Breast epithelium (tissue), 4 donors: ENCODE results near the gene LDLR. TPM values are rescaled to one million over a fixed set of nuclear protein-coding genes. Genes with fewer than 3 reads are reported as not detected.
A peak's percentile ranks its signal among the peaks of the same experiment; 100 is the strongest.
"Not testable (repeated sequence)": the region's sequence is repeated elsewhere in the genome, so short reads cannot be mapped to it uniquely, and the experiment has no call there.

Source experiments
- DNase-seq, 2 donors: peaks; one replicate each; pipeline ENCODE4 v3.0.0-alpha.2; 2019; ENCODE audit warnings: low spot score in 2 of 2
- H3K27ac ChIP-seq, 2 donors: fragments of 200-600 bp; sonication (generic) in 1 of 2; one replicate each; pipeline ENCODE4 v1.5.1; 2016 to 2019; ENCODE audit warnings: mild to moderate bottlenecking in 1 of 2
- H3K27me3 ChIP-seq, 2 donors: fragments of 200-600 bp; sonication (generic) in 1 of 2; one replicate each; pipeline versions ENCODE4 v1.5.1 to v1.6.0; 2017 to 2019; ENCODE audit warnings: control low read depth in 1 of 2, mild to moderate bottlenecking in 1 of 2
- H3K36me3 ChIP-seq: fragments of 200-600 bp; one replicate; pipeline ENCODE4 v1.5.1; 2019
- H3K4me1 ChIP-seq, 2 donors: fragments of 200-600 bp; sonication (generic); one replicate each; pipeline ENCODE4 v1.5.1; 2016 to 2019; ENCODE audit warnings: control low read depth in 1 of 2
- H3K4me3 ChIP-seq, 3 donors: fragments of 200-600 bp; sonication (generic); 1 replicate in 2 of 3; 2 replicates in 1 of 3; pipeline ENCODE4 v1.5.1; 2016 to 2019; ENCODE audit warnings: mild to moderate bottlenecking in 3 of 3, moderate library complexity in 2 of 3
- H3K9me3 ChIP-seq, 2 donors: fragments of 200-600 bp; sonication (generic) in 1 of 2; one replicate each; pipeline ENCODE4 v1.5.1; 2016 to 2019; ENCODE audit warnings: control low read depth in 1 of 2
- POLR2A ChIP-seq: fragments of 450-650 bp; IDR thresholded peaks from one replicate; pipeline ENCODE4 v1.6.1; 2016; ENCODE audit warnings: antibody characterized with exemption, mild to moderate bottlenecking, moderate library complexity
- POLR2AphosphoS5 ChIP-seq, 3 donors: sonication (generic); formaldehyde crosslinking; IDR thresholded peaks; one replicate each; pipeline ENCODE4 v1.6.1; 2017; ENCODE audit warnings: antibody characterized with exemption in 3 of 3
- intact Hi-C: fragments of 100-400 bp; cut with DNase I; formaldehyde crosslinking; loops from one replicate; pipeline ENCODE4 v1.15.1; 2023; ENCODE audit warnings: low total_unique reads
- total RNA-seq, 3 donors: library from RNA; depleted of rRNA; stranded (reverse); fragments of >200 nt; gene quantifications; one replicate each; pipeline ENCODE4 v1.1.0, GENCODE V29; 2016
- TF ChIP-seq, protein P1 (sequence below), 3 donors: fragments of 450-650 bp; IDR thresholded peaks; one replicate each; pipeline ENCODE4 v1.5.1; 2016 to 2017; ENCODE audit warnings: antibody characterized with exemption in 3 of 3, mild to moderate bottlenecking in 3 of 3, moderate library complexity in 3 of 3

LDLR gene
- total RNA-seq, 3 donors from 2014 or later, result 12.6 to 47.4 (median 45.6) TPM

DNA sequence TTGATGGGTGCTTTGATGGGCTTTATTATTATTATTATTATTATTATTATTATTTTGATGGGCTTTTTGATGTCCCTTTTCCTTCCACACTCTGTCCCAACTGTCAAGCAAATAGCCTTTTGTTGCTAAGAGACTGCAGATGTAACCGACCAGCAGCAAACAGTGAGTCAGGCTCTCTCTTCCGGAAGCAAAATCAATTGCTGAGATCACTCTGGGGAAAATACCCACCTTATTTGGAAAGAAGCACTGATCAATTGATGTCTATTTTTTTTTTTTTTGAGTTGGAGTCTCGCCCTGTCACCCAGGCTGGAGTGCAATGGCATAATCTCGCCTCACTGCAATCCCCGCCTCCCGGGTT lies 2.9 kb downstream of the LDLR start:
- Histone ChIP-seq H3K27me3 (no peaks in the 10 kb centered on the region), H3K36me3 (no peaks in the 10 kb centered on the region), H3K9me3 (no peaks in the 10 kb centered on the region), H3K4me1 (peaks cover 0 to 9% of the 10 kb centered on the region in 2 donors), H3K27ac (peak overlapping the region; percentile 98 to 99), H3K4me3 (peak overlapping the region in 2 of 3 donors; percentile 62 to 81)
- DNase-seq, result no peak
- no peak for TF ChIP-seq POLR2A
- TF ChIP-seq POLR2AphosphoS5 (IDR thresholded peaks at IDR 0.05), result no peak
- TF ChIP-seq, protein P1, sequence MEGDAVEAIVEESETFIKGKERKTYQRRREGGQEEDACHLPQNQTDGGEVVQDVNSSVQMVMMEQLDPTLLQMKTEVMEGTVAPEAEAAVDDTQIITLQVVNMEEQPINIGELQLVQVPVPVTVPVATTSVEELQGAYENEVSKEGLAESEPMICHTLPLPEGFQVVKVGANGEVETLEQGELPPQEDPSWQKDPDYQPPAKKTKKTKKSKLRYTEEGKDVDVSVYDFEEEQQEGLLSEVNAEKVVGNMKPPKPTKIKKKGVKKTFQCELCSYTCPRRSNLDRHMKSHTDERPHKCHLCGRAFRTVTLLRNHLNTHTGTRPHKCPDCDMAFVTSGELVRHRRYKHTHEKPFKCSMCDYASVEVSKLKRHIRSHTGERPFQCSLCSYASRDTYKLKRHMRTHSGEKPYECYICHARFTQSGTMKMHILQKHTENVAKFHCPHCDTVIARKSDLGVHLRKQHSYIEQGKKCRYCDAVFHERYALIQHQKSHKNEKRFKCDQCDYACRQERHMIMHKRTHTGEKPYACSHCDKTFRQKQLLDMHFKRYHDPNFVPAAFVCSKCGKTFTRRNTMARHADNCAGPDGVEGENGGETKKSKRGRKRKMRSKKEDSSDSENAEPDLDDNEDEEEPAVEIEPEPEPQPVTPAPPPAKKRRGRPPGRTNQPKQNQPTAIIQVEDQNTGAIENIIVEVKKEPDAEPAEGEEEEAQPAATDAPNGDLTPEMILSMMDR (IDR thresholded peaks at IDR 0.05), result no peak
- intact Hi-C loops, result no loop called here

DNA sequence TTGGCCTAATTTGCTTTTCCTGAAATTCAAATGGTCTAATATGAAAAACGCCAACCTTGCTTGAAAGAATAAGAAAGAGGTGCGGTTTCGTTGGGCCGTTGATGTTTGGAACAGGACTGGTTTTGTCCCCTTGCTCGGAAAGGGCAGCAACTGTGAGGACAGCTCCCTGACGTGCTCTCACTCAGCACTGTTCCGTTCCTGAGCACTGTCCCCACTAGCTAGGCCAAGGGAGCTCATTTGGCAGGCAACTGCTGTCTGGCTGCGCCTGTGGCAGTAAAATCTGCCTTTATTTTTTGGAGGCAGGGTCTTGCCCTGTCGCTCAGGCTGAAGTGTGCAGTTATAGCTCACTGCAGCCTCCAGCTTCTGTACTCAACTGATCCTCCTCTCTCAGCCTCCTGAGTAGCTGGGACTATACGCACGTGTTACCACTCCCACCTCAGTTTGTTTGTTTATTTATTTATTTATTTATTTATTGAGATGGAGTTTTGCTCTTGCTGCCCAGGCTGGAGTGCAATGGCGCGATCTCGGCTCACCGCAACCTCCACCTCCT lies 4.5 kb downstream of the LDLR start:
- peaks cover 0 to 4% of the 10 kb centered on the region in 2 donors for H3K4me1 ChIP-seq
- H3K27me3 ChIP-seq, result no peaks in the 10 kb centered on the region
- peak overlapping the region; percentile 98 to 99 for H3K27ac ChIP-seq
- intact Hi-C loops, result no loop called here
- DNase-seq, result no peak
- H3K4me3 ChIP-seq, result no peak overlapping the region
- TF ChIP-seq POLR2A (no peak), POLR2AphosphoS5 (IDR thresholded peaks at IDR 0.05) (no peak)
- TF ChIP-seq, protein P1 (IDR thresholded peaks at IDR 0.05), result no peak
- no peaks in the 10 kb centered on the region for H3K9me3 ChIP-seq
- H3K36me3 ChIP-seq, result no peaks in the 10 kb centered on the region

DNA sequence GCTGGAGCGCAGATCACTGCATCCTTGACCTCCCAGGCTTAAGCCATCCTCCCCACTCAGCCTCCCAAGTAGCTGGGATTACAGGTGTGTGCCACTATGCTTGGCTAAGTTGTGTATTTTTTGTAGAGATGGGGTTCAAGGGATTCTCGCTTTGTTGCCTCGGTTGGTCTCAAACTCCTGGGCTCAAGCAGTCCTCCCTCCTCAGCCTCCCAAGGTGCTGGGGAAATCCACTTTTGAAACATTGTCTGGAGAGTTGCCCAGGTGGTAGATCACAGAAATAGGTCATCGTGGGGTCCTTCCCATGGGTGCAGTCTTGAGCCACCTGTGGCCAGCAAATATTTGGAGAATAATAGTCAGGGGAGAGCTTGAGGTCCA lies 5.2 kb downstream of the LDLR start:
- peak overlapping the region in 1 of 3 donors; percentile 7 for H3K4me3 ChIP-seq
- no peaks in the 10 kb centered on the region for H3K27me3 ChIP-seq
- TF ChIP-seq POLR2A (no peak), POLR2AphosphoS5 (IDR thresholded peaks at IDR 0.05) (no peak)
- TF ChIP-seq, protein P1 (IDR thresholded peaks at IDR 0.05), result no peak
- no peaks in the 10 kb centered on the region for H3K9me3 ChIP-seq
- intact Hi-C loops, result no loop called here
- no peak for DNase-seq
- H3K4me1 ChIP-seq, result no peaks in the 10 kb centered on the region
- no peaks in the 10 kb centered on the region for H3K36me3 ChIP-seq
- peak overlapping the region; percentile 98 to 99 for H3K27ac ChIP-seq

DNA sequence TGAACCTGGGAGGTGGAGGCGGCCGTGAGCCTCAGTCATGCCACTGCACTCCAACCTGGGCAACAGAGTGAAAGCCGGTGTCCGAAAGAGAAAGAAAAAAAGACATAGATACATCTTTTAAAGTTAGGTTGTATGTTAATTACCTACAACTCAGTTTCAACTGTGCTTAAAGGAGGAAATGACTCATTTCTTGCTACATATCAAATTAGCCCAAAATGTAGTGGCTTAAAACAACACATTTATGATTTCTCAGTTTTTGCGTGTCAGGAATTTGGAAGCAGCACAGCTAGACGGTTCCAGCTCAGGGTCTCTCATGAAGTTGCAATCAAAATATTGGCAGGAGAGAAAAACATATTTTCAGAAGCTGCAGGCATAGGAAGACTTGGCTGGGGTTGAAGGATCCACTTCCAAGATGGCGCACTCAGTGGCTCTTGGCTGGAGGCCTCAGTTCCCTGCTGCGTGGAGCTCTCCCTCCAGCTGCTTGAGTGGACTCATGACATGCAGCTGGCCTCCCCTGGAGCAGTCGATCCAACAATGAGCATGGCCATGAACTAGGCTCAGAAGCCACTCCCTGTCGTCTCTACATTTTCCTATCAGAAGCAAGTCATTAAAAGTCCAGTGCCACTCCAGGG lies 7.1 kb downstream of the LDLR start:
- no peak for DNase-seq
- Histone ChIP-seq H3K27me3 (no peaks in the 10 kb centered on the region), H3K4me1 (no peaks in the 10 kb centered on the region), H3K4me3 (no peak overlapping the region), H3K36me3 (no peaks in the 10 kb centered on the region), H3K9me3 (no peaks in the 10 kb centered on the region), H3K27ac (peak overlapping the region; percentile 98 to 99)
- no peak for TF ChIP-seq POLR2A
- no peak for TF ChIP-seq POLR2AphosphoS5 (IDR thresholded peaks at IDR 0.05)
- TF ChIP-seq, protein P1 (IDR thresholded peaks at IDR 0.05), result no peak
- intact Hi-C loops, result no loop called here

DNA sequence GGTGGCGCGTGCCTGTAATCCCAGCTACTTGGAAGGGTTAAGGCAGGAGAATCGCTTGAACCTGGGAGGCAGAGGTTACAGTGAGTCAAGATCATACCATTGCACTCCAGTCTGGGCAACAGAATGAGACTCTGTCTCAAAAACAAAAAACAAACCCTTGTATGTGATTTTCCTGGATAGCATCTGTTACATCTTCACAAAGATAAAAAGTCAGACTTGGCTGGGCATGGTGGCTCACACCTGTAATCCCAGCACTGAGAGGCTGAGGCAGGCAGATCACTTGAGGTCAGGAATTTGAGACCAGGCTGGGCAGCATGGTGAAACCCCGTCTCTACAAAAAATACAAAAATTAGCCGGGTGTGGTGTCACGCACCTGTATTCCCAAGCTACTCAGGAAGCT lies 8.1 kb downstream of the LDLR start:
- H3K9me3 ChIP-seq, intact Hi-C loops, H3K4me1 ChIP-seq, H3K36me3 ChIP-seq, H3K27ac ChIP-seq, H3K27me3 ChIP-seq, DNase-seq, H3K4me3 ChIP-seq: not testable (repeated sequence)
